Loucy (cell line): ENCODE results near the gene POLR3K.

Experiments used
- H2AFZ ChIP-seq: fragments of 200-600 bp; sonication (generic); 2 replicates; pipeline ENCODE4 v1.6.0; 2016; ENCODE audit warnings: antibody characterized with exemption, mild to moderate bottlenecking, low read length, moderate library complexity
- H3F3A ChIP-seq: fragments of 200-600 bp; 2 replicates; pipeline ENCODE4 v1.6.0; 2016; ENCODE audit warnings: antibody characterized with exemption, low read depth, mild to moderate bottlenecking
- H3K27me3 ChIP-seq: fragments of 200-600 bp; sonication (generic); 2 replicates; pipeline ENCODE4 v1.6.1; 2014; ENCODE audit warnings: low read length, mild to moderate bottlenecking; ENCODE audit not compliant: insufficient read depth, poor library complexity, severe bottlenecking
- H3K36me3 ChIP-seq: fragments of 200-600 bp; sonication (generic); 2 replicates; pipeline ENCODE4 v1.6.1; 2016; ENCODE audit warnings: low read length; ENCODE audit not compliant: insufficient read depth
- H3K4me1 ChIP-seq: fragments of 200-600 bp; sonication (generic); 2 replicates; pipeline ENCODE4 v1.5.1; 2014; ENCODE audit warnings: low read length, mild to moderate bottlenecking; ENCODE audit not compliant: insufficient read depth, poor library complexity, severe bottlenecking
- H3K4me2 ChIP-seq: fragments of 200-600 bp; sonication (generic); 2 replicates; pipeline ENCODE4 v1.6.0; 2014; ENCODE audit warnings: antibody characterized with exemption, low read length, low read depth, mild to moderate bottlenecking; ENCODE audit not compliant: poor library complexity, severe bottlenecking
- H3K4me3 ChIP-seq: fragments of 200-600 bp; sonication (generic); 2 replicates; pipeline ENCODE4 v1.5.1; 2014; ENCODE audit warnings: low read length, mild to moderate bottlenecking, mixed read lengths; ENCODE audit not compliant: poor library complexity, severe bottlenecking
- H3K79me2 ChIP-seq: fragments of 200-600 bp; sonication (generic); 2 replicates; pipeline ENCODE4 v1.6.1; 2014; ENCODE audit warnings: low read length; ENCODE audit not compliant: insufficient read depth
- H3K9ac ChIP-seq: fragments of 200-600 bp; sonication (generic); 2 replicates; pipeline ENCODE4 v1.6.0; 2014; ENCODE audit warnings: mild to moderate bottlenecking, low read depth, low read length, moderate library complexity; ENCODE audit not compliant: poor library complexity, severe bottlenecking
- H3K9me2 ChIP-seq: fragments of 200-600 bp; sonication (generic); replicated peaks from 2 replicates; pipeline ENCODE4 v1.6.1; 2016; ENCODE audit warnings: low read depth, low read length, mixed read lengths
- H3K9me3 ChIP-seq: fragments of 200-600 bp; sonication (generic); 2 replicates; pipeline ENCODE4 v1.6.1; 2014; ENCODE audit warnings: mild to moderate bottlenecking, antibody characterized with exemption, low read length, low read depth; ENCODE audit not compliant: insufficient read depth
- H4K20me1 ChIP-seq: fragments of 200-600 bp; sonication (generic); 2 replicates; pipeline ENCODE4 v1.6.0; 2014; ENCODE audit warnings: antibody characterized with exemption, low read length, mild to moderate bottlenecking; ENCODE audit not compliant: insufficient read depth, poor library complexity, severe bottlenecking
- CTCF ChIP-seq: fragments of 200-600 bp; sonication (generic); conservative IDR thresholded peaks from 2 replicates; pipeline ENCODE4 v1.5.1; 2014; ENCODE audit warnings: mild to moderate bottlenecking, antibody characterized with exemption, low read length
- EZH2phosphoT487 ChIP-seq: fragments of 200-600 bp; IDR thresholded peaks from 2 replicates; pipeline ENCODE4 v1.6.1; 2018; ENCODE audit warnings: antibody characterized with exemption, mild to moderate bottlenecking, moderate library complexity, borderline replicate concordance

The POLR3K gene

DNA sequence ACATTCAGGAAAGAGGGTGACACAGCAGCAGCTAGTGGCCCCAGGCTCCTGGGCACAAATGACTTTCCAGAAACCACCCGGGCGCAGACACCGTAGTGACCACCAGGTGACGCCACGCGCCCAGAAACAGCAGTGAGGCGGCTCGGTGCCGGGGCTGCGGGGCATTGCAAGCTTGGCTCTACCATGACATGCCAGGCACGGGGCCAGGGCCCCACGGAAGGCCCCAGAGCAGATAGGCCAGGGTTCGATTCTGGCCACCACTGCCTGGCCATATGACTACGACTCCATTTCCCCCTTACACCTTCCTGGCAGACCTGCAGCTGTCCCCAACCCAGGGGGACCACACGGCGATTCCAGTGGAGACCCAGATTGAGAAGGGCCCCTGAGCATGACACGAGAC, 12.3 kb upstream of the POLR3K start:
- no peaks in the 10 kb centered on the region for H4K20me1 ChIP-seq
- H3K36me3 ChIP-seq, result no peaks in the 10 kb centered on the region
- no peaks in the 10 kb centered on the region for H3K9me3 ChIP-seq
- no peak overlapping the region for H3K4me3 ChIP-seq
- no peak overlapping the region for H2AFZ ChIP-seq
- H3K27me3 ChIP-seq, result no peaks in the 10 kb centered on the region
- peak; percentile 73 for TF ChIP-seq CTCF
- no peak for TF ChIP-seq EZH2phosphoT487
- no peaks in the 10 kb centered on the region for H3F3A ChIP-seq
- no peak overlapping the region for H3K9ac ChIP-seq
- H3K79me2 ChIP-seq, result no peaks in the 10 kb centered on the region
- H3K9me2 ChIP-seq, result no peaks in the 10 kb centered on the region
- peaks cover 14% of the 10 kb centered on the region for H3K4me1 ChIP-seq
- H3K4me2 ChIP-seq, result no peak overlapping the region

DNA sequence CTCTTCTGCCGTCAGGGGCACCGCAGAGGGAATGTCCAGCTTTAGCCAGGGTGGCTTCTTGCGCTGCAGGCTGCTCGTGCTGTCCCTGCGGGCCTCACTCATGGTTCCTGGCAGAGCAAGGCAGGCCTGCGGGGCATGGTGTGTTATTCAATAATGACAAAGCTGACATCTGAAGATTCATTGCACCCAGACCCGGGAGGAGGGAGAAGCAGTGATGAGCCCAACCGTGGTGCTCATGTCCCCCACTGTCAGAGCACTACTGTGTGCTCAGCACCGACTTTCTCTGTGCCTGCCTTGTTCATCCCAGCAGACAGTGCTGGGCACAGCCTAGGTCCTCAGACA, 11.5 kb upstream of the POLR3K start:
- H2AFZ ChIP-seq, result no peak overlapping the region
- H3K79me2 ChIP-seq, result no peaks in the 10 kb centered on the region
- TF ChIP-seq CTCF, result no peak
- no peak for TF ChIP-seq EZH2phosphoT487
- peaks cover 14% of the 10 kb centered on the region for H3K4me1 ChIP-seq
- H3K27me3 ChIP-seq, result no peaks in the 10 kb centered on the region
- no peaks in the 10 kb centered on the region for H3K9me3 ChIP-seq
- no peaks in the 10 kb centered on the region for H3K9me2 ChIP-seq
- no peaks in the 10 kb centered on the region for H3K36me3 ChIP-seq
- no peak overlapping the region for H3K4me3 ChIP-seq
- H4K20me1 ChIP-seq, result no peaks in the 10 kb centered on the region
- H3F3A ChIP-seq, result no peaks in the 10 kb centered on the region
- no peak overlapping the region for H3K4me2 ChIP-seq
- no peak overlapping the region for H3K9ac ChIP-seq

DNA sequence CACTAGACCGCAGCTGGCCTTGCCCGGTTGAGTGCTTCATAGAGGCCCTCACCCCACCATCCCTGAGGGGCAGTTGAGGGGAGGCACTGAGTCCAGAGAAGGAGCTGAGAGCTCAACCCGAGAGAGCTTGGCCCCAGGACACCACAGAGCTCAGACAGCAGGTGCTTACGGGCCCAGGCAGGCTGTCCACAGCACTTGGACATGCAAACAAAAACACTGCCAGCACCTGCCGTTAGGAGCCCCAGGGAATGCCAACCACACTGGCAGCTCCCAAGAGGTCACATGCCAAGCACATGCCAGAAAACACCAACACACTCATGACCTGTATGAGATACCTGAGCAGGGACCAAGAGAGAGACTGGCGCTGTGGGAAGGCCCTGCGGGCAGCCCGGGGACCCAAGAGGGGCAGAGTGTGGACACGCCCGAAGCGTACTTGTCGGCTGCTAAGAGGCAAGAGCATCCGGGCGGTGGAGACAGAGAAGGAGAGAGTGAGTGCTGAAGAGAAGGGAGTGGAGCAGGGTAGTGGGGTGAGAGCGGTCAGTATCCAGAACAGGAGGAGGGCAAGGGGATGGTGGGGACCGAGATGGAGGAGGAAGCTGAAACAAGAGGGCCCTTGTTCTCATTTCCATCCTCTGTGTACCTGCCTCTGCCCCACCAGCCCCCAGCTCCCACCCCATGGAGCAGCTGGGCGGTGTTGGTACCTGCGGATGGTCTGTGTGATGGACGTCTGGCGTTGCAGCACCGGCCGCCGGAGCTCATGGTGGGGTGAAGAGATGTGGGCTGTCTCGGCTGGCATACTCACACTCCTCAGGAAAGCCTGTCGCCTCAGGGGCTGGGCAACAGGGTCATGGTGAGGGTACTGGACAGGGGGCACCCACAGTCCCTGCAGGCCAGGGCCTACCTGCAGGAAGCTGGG, 10.8 kb upstream of the POLR3K start:
- no peaks in the 10 kb centered on the region for H3K9me2 ChIP-seq
- no peaks in the 10 kb centered on the region for H3K79me2 ChIP-seq
- peaks cover 14% of the 10 kb centered on the region for H3K4me1 ChIP-seq
- H3F3A ChIP-seq, result no peaks in the 10 kb centered on the region
- no peak overlapping the region for H3K4me3 ChIP-seq
- no peak overlapping the region for H3K4me2 ChIP-seq
- no peaks in the 10 kb centered on the region for H3K27me3 ChIP-seq
- no peak overlapping the region for H3K9ac ChIP-seq
- no peaks in the 10 kb centered on the region for H3K36me3 ChIP-seq
- H4K20me1 ChIP-seq, result no peaks in the 10 kb centered on the region
- no peak overlapping the region for H2AFZ ChIP-seq
- TF ChIP-seq CTCF, result no peak
- no peak for TF ChIP-seq EZH2phosphoT487
- no peaks in the 10 kb centered on the region for H3K9me3 ChIP-seq
